Activated naive CD8-positive, alpha-beta T cell treated with anti-CD3 and anti-CD28 coated beads, Interleukin-2, amount 50 U/mL, for 16 hours (primary cell): Measurements from ENCODE around the gene AGBL5.

ENCODE experiments used
- DNase-seq: peaks from one replicate; pipeline ENCODE4 v3.0.0-alpha.2; 2020; ENCODE audit warnings: low read depth, low spot score

Gene AGBL5

DNA sequence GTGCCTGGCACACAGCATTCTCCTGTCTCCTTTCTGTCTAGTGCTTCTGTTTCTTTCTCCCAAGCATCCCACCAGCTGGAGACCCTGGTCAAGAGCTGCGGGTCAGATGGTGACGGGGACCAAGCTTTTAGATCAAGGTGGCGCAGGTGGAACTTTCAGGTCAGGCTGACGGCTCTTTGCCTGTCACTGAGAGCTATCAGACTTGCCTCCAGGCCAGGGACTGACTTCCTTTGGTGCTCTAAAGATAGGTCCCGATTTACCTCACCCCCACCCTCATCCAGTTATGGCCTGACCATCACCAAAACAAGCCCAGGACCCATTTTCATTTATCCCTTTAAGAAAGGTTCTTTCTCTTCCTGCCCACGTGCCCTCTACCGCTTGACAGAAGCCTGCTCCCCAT is 25.8 kb downstream of the AGBL5 start:
- no peak for DNase-seq

GRCh38 chr2:27078267-27079194 is 27.1 kb downstream of the AGBL5 start, which contains the start of gene EMILIN1:
Gene EMILIN1, plus strand, starts transcription at chr2:27078615. Its CDS starts 451 bp downstream, at chr2:27079066.
- no peak for DNase-seq

DNA sequence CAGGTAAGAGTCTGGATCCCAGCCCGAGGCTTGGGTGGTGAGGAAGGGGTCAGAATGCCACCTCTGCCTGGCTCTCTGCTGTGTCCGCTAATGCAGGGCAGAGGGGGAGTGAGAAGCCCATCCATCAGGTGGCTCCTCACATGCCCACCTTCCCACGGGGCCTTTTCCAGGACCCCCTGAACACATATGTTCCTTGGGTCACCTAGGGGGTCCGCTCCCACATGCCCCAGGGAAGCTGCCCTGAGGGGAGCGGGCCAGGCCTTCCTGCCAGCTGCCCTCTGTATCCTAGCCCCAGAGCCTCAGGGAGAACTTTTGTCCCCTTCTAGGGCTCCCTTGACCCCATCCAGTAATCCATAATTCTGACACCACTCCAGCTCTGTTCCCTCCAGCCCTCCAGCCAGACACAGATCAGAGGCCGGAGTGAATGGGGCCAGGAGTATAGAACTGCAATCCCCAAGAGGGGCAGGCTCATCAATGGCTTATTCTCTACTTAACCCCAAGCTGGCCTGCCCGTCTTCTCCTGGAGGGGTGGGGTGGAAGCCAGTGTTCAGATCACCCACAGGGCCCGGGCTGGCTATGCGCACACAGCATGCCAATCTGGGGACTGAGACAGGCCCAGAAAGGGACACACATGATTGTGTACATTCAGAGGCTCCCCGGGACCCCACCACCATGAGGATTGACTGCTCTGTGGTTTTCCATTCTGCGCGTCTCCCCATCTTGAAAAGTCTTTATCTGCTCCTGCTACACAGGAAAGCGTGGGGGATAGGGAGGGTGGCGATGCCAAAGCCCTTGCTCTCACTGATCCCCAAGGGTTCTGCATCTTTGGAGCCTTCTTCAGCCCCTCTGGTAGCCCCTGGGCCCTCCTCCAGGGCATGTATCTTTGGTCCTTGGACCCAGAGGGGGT is 28.0 kb downstream of the AGBL5 start:
- no peak for DNase-seq

DNA sequence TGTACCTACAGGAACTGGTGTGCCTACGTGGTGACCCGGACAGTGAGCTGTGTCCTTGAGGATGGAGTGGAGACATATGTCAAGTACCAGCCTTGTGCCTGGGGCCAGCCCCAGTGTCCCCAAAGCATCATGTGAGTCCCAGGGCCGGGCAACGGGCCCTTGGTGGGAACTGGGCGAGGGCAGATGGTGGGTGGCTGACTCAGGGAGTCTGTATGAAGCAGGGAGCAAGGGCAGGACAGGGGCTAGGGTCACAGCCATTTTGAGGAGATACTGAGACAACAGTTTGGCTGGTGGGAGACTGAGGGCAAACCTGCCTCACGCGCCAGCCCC is 28.6 kb downstream of the AGBL5 start:
- DNase-seq = no peak

DNA sequence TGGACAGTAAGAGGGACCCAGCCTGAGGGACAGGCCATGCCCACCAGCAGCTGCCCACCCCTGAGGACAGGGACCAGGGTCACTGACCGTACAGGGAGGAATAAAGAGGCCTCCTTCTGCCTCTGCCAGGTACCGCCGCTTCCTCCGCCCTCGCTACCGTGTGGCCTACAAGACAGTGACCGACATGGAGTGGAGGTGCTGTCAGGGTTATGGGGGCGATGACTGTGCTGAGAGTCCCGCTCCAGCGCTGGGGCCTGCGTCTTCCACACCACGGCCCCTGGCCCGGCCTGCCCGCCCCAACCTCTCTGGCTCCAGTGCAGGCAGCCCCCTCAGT is 29.1 kb downstream of the AGBL5 start:
- DNase-seq = no peak

GRCh38 chr2:27081984-27082772 is 30.7 kb downstream of the AGBL5 start:
- DNase-seq = no peak

- DNase-seq = no peak
Observed at GRCh38 chr2:27082773-27083409, 31.4 kb downstream of the AGBL5 start.

DNA sequence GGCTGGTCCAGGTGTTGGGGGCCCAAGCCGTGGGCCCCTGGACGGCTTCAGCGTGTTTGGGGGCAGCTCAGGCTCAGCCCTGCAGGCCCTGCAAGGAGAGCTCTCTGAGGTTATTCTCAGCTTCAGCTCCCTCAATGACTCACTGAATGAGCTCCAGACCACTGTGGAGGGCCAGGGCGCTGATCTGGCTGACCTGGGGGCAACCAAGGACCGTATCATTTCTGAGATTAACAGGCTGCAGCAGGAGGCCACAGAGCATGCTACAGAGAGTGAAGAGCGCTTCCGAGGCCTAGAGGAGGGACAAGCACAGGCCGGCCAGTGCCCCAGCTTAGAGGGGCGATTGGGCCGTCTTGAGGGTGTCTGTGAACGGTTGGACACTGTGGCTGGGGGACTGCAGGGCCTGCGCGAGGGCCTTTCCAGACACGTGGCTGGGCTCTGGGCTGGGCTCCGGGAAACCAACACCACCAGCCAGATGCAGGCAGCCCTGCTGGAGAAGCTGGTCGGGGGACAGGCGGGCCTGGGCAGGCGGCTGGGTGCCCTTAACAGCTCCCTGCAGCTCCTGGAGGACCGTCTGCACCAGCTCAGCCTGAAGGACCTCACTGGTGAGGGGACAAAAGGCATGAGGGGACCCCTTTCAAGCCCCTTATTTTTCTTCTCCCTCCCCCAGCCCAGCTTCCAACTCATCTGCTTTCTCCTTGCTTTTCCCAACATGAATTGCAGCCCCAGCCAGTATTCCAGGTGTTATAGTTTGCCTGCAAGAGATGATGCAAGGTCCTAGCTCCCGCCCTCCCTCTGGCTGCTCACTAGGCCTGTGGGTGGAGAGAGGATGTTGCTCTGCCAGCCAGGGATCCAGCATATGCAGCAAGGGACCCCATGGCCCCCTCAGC is 32.2 kb downstream of the AGBL5 start:
- no peak for DNase-seq

GRCh38 chr2:27084297-27085061 is 33.0 kb downstream of the AGBL5 start:
- no peak for DNase-seq

DNA sequence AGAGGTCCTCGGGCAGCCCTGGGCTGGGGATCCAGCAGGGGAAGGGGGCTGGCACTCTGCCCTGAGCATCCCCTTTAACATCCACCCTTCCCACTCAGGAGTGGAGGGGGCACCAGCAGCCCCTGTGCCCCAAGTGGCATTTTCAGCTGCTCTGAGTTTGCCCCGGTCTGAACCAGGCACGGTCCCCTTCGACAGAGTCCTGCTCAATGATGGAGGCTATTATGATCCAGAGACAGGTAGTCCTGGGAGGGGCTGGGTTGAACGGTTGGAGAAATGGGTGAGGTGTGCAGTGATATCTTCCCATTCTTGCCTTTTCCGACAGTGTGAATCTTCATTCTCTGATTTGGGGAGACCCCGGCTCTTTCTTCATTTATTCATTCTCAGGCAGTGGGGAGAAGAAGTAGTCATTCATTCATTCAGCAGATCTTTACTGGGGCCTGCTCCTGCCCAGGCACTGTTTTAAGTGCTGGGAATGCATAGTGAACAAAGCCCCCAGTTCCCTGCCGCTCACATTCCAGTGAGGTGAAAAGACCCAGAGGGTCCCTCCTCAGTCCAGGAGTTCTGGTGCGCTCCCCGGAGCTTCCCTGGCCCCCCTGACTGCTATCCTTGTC is 33.7 kb downstream of the AGBL5 start:
- DNase-seq = no peak

DNA sequence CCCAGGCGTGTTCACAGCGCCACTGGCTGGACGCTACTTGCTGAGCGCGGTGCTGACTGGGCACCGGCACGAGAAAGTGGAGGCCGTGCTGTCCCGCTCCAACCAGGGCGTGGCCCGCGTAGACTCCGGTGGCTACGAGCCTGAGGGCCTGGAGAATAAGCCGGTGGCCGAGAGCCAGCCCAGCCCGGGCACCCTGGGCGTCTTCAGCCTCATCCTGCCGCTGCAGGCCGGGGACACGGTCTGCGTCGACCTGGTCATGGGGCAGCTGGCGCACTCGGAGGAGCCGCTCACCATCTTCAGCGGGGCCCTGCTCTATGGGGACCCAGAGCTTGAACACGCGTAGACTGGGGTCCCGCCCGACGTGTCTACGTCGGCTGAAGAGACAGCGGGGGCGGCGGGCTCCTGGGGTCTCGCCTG is 34.2 kb downstream of the AGBL5 start:
- no peak for DNase-seq

DNA sequence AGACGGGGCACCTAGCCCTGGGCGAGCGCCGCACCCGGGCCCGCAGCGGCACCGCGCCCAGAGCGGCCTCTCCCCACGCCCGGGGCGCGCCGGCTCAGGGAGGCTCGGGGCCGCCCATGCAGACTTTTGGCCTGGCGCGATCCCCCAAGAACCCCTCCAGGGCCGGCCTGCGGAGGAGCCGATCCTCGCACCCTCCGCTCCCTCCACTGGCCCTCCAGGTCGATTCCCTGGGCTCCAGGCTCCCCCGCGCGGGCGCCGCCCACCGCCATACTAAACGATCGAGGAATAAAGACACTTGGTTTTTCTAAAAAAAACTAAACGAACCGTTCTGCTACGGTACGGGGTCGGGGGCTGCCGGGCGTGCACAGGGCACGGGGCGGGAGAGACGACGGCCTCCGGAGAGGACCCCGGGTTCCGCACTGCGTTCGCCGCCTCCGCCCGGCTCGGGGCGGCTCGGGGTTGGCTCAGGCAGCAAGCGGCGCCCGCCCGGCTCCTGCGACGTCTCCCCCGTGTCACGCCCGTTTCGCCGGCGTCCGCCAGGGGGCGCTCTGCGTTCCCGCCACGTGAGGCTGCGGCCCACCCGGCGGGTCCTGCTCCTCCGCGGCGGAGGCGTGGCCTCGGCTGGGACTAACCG is 34.7 kb downstream of the AGBL5 start:
- DNase-seq = peak; percentile 97

GRCh38 chr2:27086724-27087593 is 35.5 kb downstream of the AGBL5 start, which contains the start of gene KHK:
Gene KHK, plus strand, starts transcription at chr2:27086772. Its CDS starts 488 bp downstream, at chr2:27087260.
- no peak for DNase-seq

DNA sequence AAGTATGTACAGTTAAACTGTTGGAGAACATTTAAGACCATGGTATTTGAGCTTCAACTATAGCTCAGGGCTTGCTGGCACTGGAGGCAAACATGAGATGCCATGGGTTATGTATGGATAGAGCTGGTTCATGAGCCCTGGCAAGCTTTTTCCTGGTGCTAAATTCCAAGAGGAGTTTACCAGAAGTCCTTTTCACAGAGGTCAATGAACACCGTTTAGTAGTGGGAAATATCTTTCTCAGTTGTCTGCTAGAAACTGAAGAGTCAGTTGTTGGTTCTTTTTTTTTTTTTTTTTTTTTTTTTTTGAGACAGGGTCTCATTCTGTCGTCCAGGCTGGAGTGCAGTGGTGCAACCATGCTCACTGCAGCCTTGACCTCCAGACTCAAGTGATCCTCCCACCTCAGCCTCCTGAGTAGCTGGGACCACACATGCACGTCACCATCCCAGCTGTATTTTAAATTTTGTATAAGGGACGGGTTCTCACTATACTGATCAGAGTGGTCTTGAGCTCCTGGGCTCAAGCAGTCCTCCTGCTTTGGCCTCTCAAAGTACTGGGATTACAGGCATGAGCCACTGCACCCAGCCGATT is 36.4 kb downstream of the AGBL5 start:
- no peak for DNase-seq

DNA sequence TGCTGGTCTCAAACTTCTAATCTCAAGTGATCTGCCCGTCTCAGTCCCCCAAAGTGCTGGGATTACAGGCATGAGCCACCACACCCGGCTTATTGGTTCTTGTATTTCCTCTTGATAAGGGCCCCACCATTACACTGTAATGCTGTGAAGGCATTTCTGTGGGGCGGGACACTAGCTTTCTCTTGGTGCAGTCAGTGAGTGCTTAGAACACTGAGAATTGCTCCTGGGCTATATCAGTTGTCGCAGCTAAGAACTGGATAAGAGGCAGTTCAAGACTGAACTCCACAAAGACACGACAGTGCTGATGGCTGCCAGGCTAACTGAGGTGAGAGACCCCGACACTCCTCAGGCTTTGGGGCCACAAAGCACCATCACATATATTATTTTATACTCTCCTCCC is 37.2 kb downstream of the AGBL5 start:
- DNase-seq = no peak

GRCh38 chr2:27089111-27089954 is 37.9 kb downstream of the AGBL5 start:
- DNase-seq = no peak
